ENCODE results near the gene RNF4. TPM values are rescaled to one million over a fixed set of nuclear protein-coding genes. Genes with fewer than 3 reads are reported as not detected.
A peak's percentile ranks its signal among the peaks of the same experiment; 100 is the strongest.

RNF4 gene
- total and polyA plus RNA-seq, 10 of the 15 experiments (the other 5 are each of a cell fraction or from before 2014, with no cell fraction given) = 34.9 to 145 (median 76.1) TPM

- no peak for DNase-seq (ENCODE audit: low read depth, low spot score)
- Histone ChIP-seq H3K79me2 (ENCODE audit: control insufficient read depth, insufficient read depth, low read length) (no peaks in the 10 kb centered on the region), H2AFZ (ENCODE audit: control insufficient read depth, low read depth, low read length) (no peak overlapping the region), H3K36me3 (ENCODE audit: control insufficient read depth in 2 of 2, insufficient read depth in 2 of 2, low read length in 1 of 2) (no peaks in the 10 kb centered on the region), H3K4me2 (ENCODE audit: control insufficient read depth, insufficient read depth) (no peak overlapping the region), H4K20me1 (ENCODE audit: control insufficient read depth, insufficient read depth) (no peaks in the 10 kb centered on the region), H3K27ac (ENCODE audit: control insufficient read depth, insufficient read depth) (no peak overlapping the region), H3K27me3 (replicated peaks in 1 of 2; ENCODE audit: control insufficient read depth in 2 of 2, insufficient read depth in 2 of 2, low read length in 1 of 2) (no peaks in the 10 kb centered on the region), H3K9me3 (replicated peaks; ENCODE audit: control insufficient read depth, insufficient read depth, low read length) (no peaks in the 10 kb centered on the region), H3K4me3 (no peak overlapping the region), H3K9ac (ENCODE audit: control insufficient read depth, insufficient read depth, low read length) (no peak overlapping the region), H3K4me1 (ENCODE audit: control insufficient read depth, insufficient read depth, low read length) (no peaks in the 10 kb centered on the region)
- in situ Hi-C loops (cut with MboI) (no loop called here), intact Hi-C loops (cut with micrococcal nuclease; ENCODE audit: unreplicated experiment) (no loop called here)
- ChIA-PET POLR2A (interaction anchor here (0.6 to 1.0 kb wide), 2 partner anchors 10 to 321 kb away, joined by 3 to 5 read pairs; partner anchors contain the start of gene FAM193A), SMC1A (ENCODE audit: uncharacterized antibody, unreplicated experiment) (no interaction called here), CTCF (no interaction called here), RAD21 (ENCODE audit: unreplicated experiment) (no interaction called here)
- ATAC-seq = no peak
- no peak for FAIRE-seq
- no TSS peak for BruUV-seq (replicated peaks)
- 84% methylated on average over 9 of the region's 9 CpGs for WGBS (ENCODE audit: insufficient coverage, insufficient replicate concordance, low lambda C conversion rate, missing lambda C conversion rate)
- TF ChIP-seq CBX5 (IDR thresholded peaks at IDR 0.05; ENCODE audit: low read depth) (no peak), ETV6 (conservative IDR thresholded peaks at IDR 0.05 in 1 of 2, IDR thresholded peaks at IDR 0.05 in 1 of 2; ENCODE audit: borderline replicate concordance in 1 of 2, low read depth in 1 of 2) (no peak), RB1 (IDR thresholded peaks at IDR 0.05; ENCODE audit: borderline replicate concordance) (no peak), CEBPZ (IDR thresholded peaks at IDR 0.05; ENCODE audit: low read depth, low read length) (no peak), ZBTB33 (IDR thresholded peaks at IDR 0.05) (peak; percentile 84; the same call in 1 of the 2 replicates)
These were observed 57.7 kb downstream of the RNF4 start for GRCh38 chr4:2526559-2526958.

All from GM12878 (cell line).